Fibroblast of mammary gland (primary cell): ENCODE data around the gene RBP3.

ENCODE experiments used
- DNase-seq: peaks from one replicate; pipeline ENCODE4 v3.0.0-alpha.2; 2010; ENCODE audit warnings: low read depth
- H3K4me3 ChIP-seq: 2 replicates; pipeline ENCODE4 v1.5.1; 2011; ENCODE audit warnings: low read depth, mild to moderate bottlenecking, low read length, moderate library complexity; ENCODE audit not compliant: control insufficient read depth
- TF ChIP-seq, protein P1 (sequence below): conservative IDR thresholded peaks from 2 replicates; pipeline ENCODE4 v1.5.1; 2011; ENCODE audit warnings: low read depth, low read length, inconsistent platforms; ENCODE audit not compliant: control insufficient read depth, insufficient read depth

Gene RBP3

DNA sequence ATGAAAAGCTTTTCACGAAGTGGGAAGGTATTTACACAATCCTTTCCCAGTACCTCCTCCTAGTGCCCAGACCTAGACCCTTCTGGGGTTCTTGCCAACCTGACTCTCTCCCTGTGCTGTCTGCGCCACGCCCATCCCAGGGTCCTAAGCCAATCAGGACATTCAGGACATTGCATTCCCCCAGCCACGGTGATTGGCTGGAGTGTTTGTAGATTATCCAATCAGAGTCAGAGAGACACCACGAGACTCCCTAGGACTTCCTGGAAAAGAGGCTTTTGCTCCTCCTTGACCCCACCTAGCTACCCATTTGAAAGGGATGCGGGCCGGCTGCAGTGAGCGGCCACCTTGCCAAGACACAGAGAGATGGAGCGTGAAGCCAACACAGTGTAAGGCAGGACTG lies 29.5 kb upstream of the RBP3 start:
- H3K4me3 ChIP-seq = no peak overlapping the region
- TF ChIP-seq, protein P1, sequence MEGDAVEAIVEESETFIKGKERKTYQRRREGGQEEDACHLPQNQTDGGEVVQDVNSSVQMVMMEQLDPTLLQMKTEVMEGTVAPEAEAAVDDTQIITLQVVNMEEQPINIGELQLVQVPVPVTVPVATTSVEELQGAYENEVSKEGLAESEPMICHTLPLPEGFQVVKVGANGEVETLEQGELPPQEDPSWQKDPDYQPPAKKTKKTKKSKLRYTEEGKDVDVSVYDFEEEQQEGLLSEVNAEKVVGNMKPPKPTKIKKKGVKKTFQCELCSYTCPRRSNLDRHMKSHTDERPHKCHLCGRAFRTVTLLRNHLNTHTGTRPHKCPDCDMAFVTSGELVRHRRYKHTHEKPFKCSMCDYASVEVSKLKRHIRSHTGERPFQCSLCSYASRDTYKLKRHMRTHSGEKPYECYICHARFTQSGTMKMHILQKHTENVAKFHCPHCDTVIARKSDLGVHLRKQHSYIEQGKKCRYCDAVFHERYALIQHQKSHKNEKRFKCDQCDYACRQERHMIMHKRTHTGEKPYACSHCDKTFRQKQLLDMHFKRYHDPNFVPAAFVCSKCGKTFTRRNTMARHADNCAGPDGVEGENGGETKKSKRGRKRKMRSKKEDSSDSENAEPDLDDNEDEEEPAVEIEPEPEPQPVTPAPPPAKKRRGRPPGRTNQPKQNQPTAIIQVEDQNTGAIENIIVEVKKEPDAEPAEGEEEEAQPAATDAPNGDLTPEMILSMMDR = no peak
- peak; percentile 11 for DNase-seq

DNA sequence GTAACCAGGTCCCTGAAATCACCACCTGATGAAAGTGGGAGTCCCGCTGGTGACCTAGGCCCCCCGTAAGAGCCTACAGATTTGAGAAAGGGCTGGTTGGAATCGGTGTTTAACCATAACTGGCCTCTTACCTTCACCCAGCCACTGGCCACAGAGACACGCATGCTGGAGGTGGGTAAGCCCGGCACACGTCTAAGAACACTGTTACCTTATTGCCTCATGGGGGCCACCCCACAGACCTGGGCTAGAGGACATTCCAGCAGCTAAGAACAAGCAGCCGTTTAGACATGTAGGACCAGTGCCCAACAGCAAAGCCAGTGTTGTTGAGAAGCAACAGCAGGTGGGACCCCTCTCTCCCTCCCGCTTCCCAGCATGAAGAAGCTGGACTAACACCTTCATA lies 28.4 kb upstream of the RBP3 start:
- DNase-seq = no peak
- H3K4me3 ChIP-seq = no peak overlapping the region
- TF ChIP-seq, protein P1 = no peak

DNA sequence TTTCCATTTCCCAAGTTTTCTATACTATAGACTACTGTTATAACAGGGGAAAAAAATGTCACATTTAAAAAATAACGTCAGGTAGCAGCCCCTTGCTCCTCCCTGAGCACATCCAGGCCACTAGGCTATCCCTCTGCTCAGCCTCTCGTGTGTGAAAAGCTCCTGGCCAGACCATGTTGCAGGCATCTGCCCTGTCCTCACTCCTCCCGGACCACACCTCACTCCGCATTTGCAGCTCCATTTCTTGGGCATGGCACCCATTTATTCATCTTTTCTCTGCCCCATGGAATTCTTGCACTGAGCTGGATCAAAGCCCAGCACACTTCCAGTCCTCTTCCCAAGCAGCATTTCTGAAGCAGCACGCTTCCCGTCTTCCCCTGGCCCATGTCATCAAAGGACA lies 27.4 kb upstream of the RBP3 start:
- no peak overlapping the region for H3K4me3 ChIP-seq
- TF ChIP-seq, protein P1 = no peak
- DNase-seq = no peak

DNA sequence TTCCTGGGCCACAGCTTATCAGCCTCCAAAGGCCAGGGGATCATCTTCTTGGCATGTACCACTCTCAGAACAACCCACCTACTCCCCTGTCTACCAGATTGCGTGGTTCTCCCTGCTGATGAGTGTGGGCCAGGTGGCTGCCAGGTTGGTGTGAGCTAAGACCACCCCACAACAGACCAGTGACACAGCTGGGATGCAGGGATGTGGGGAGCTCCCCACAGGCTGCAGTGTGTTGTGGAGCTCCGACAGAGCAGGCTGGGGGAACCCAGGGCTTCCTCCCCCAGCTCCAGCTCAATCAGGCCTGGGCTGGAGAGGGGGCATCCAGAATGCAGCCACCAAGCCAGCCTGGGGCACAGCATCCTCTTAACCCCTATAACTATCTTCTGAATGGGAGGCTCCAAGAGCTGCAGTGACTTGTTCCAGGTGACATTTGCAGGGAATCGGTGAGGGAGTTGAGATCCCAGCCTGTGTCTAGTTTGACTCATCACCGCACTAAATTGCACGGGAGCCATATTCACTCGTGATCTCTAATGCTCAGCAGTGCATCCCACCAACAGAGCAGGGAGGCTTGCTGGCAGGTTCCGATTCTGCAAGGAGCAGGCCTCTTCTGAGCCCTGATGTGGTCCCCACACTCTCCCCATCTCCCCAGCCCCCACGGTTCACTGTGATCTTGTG lies 26.5 kb upstream of the RBP3 start:
- no peak overlapping the region for H3K4me3 ChIP-seq
- TF ChIP-seq, protein P1 = no peak
- DNase-seq = no peak

DNA sequence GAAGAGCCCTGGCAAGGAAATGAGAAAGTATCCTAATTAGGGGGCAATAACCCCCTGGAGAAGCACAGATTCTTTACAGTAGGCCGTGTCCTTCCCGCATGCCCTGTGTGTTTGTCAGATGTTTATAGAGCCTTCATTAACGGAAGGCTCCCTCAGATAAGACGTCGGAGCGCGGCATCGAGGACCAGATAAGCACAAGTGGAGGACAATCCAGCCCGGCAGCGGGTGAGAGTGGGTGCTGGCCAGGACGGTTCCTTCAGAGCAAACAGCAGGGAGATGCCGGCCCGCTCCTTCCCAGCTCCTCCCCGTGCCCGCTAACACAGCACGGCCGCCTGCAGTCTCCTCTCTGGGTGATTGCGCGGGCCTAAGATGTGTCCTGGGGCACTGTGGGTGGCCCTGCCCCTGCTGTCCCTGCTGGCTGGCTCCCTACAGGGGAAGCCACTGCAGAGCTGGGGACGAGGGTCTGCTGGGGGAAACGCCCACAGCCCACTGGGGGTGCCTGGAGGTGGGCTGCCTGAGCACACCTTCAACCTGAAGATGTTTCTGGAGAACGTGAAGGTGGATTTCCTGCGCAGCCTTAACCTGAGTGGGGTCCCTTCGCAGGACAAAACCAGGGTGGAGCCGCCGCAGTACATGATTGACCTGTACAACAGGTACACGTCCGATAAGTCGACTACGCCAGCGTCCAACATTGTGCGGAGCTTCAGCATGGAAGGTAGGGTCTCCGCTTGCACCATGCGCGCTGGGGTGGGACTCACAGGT lies 25.7 kb upstream of the RBP3 start, which contains the start of gene GDF2:
Gene GDF2 (plus strand): TSS at position 155 of the 762 bp plus-strand sequence. CDS start 215 bp downstream, at position 370.
- no peak within 1 kb of the TSS for H3K4me3 ChIP-seq
- TF ChIP-seq, protein P1 = no peak
- DNase-seq = no peak

DNA sequence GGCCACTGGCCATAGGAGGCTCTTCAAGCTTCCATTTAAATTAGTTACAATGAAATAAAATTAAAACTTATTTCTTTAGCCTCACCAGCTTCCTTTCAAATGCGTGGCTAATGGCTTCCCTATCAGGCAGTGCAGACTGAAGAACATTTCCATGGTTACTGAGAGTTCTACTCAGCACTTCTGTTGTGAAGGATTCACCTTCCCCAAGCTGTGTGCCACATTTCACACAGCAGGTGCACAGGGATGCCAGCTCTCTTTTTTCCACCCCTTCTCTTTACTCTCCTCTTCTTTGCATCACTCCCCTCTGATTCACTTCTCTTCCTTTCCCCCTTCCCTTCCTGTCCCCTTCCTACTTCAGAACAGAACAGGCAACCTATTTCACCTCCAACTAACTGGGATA lies 25.1 kb upstream of the RBP3 start:
- H3K4me3 ChIP-seq = no peak overlapping the region
- TF ChIP-seq, protein P1 = no peak
- DNase-seq = no peak
